K562 (cell line): ENCODE measurements around the gene MLLT3.

ENCODE experiments used
- CBX1 ChIP-seq: sonication (generic); IDR thresholded peaks from 2 replicates; pipeline ENCODE4 v1.6.1; 2016; ENCODE audit warnings: antibody characterized with exemption, low read depth, mild to moderate bottlenecking
- POLR2A ChIP-seq: fragments of 450-650 bp; conservative IDR thresholded peaks from 2 replicates; pipeline ENCODE4 v1.6.1; 2016
- RNF2 ChIP-seq: sonication (generic); IDR thresholded peaks from 2 replicates; pipeline ENCODE4 v1.6.1; 2016
- ZNF766 ChIP-seq: fragments of 200-800 bp; sonication (Bioruptor generic); conservative IDR thresholded peaks from 2 replicates; pipeline ENCODE4 v1.6.1; 2016; ENCODE audit warnings: missing genetic modification characterization, missing compliant biosample characterization
- TF ChIP-seq, protein P1 (sequence below): sonication (generic); formaldehyde crosslinking; IDR thresholded peaks from 2 replicates; pipeline ENCODE4 v1.9.0; 2022; ENCODE audit warnings: mild to moderate bottlenecking, missing genetic modification reagents
- TF ChIP-seq, protein P2 (sequence below): fragments of 250-450 bp; sonication (Bioruptor Pico); IDR thresholded peaks from 2 replicates; pipeline ENCODE4 v1.5.0; 2020; ENCODE audit warnings: mild to moderate bottlenecking
- TF ChIP-seq, protein P3 (sequence below), 3 experiments: IDR thresholded peaks in 2 of 3; conservative IDR thresholded peaks in 1 of 3; 2 replicates each; pipeline ENCODE4 v1.5.1; 2011 to 2012; ENCODE audit warnings: low read length in 3 of 3, mild to moderate bottlenecking in 3 of 3, control low read depth in 2 of 3, improper control_type of control experiment in 1 of 3, inconsistent platforms in 1 of 3, low read depth in 1 of 3, mixed read lengths in 1 of 3, moderate library complexity in 1 of 3; ENCODE audit not compliant: insufficient read depth in 2 of 3

DNA sequence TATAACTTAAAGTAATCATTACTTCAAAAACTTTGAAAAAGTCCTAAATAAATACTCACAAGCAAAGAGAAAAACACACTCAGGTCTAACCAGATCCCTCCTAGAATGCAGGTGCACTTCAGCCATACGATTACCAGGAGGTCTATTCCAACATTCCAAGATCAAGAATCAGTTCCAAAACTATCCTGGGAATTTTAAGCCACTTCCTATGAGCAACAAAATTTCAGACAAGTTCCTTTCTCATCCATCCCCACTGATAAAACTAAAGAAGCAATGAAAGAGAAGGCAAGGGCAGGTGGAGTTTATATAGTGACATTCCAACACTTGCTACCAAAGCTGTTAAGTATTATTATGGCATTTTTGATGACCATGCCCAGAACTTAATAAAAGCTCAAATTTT, 29.6 kb downstream of the MLLT3 start:
- TF ChIP-seq, protein P1, sequence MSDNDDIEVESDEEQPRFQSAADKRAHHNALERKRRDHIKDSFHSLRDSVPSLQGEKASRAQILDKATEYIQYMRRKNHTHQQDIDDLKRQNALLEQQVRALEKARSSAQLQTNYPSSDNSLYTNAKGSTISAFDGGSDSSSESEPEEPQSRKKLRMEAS (CRISPR knock-in tag): no peak
- TF ChIP-seq, protein P2, sequence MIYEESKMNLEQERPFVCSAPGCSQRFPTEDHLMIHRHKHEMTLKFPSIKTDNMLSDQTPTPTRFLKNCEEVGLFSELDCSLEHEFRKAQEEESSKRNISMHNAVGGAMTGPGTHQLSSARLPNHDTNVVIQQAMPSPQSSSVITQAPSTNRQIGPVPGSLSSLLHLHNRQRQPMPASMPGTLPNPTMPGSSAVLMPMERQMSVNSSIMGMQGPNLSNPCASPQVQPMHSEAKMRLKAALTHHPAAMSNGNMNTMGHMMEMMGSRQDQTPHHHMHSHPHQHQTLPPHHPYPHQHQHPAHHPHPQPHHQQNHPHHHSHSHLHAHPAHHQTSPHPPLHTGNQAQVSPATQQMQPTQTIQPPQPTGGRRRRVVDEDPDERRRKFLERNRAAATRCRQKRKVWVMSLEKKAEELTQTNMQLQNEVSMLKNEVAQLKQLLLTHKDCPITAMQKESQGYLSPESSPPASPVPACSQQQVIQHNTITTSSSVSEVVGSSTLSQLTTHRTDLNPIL (CRISPR knock-in tag): no peak
- TF ChIP-seq, protein P3, sequence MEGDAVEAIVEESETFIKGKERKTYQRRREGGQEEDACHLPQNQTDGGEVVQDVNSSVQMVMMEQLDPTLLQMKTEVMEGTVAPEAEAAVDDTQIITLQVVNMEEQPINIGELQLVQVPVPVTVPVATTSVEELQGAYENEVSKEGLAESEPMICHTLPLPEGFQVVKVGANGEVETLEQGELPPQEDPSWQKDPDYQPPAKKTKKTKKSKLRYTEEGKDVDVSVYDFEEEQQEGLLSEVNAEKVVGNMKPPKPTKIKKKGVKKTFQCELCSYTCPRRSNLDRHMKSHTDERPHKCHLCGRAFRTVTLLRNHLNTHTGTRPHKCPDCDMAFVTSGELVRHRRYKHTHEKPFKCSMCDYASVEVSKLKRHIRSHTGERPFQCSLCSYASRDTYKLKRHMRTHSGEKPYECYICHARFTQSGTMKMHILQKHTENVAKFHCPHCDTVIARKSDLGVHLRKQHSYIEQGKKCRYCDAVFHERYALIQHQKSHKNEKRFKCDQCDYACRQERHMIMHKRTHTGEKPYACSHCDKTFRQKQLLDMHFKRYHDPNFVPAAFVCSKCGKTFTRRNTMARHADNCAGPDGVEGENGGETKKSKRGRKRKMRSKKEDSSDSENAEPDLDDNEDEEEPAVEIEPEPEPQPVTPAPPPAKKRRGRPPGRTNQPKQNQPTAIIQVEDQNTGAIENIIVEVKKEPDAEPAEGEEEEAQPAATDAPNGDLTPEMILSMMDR (IDR thresholded peaks at IDR 0.05 in 2 of 3, conservative IDR thresholded peaks at IDR 0.05 in 1 of 3; ENCODE audit: insufficient read depth in 2 of 3, low read depth in 1 of 3, low read length in 3 of 3): no peak
- no peak for TF ChIP-seq POLR2A
- no peak for TF ChIP-seq RNF2
- TF ChIP-seq ZNF766: no peak
- no peak for TF ChIP-seq CBX1
